ENCODE data around the gene ISM1.

Gene ISM1

GRCh38 chr20:13284830-13285229, 63.8 kb downstream of the ISM1 start:
- in situ Hi-C loops (cut with HindIII; ENCODE audit: low sequenced_read_pairs) = no loop called here
- TF ChIP-seq CTCF (IDR thresholded peaks at IDR 0.05; ENCODE audit: low read depth, low read length) = no peak
- DNase-seq (ENCODE audit: low read depth, low spot score) = no peak
- H3K4me3 ChIP-seq (ENCODE audit: low read depth, low read length) = no peak overlapping the region

- in situ Hi-C loops (cut with HindIII; ENCODE audit: low sequenced_read_pairs) = no loop called here
- DNase-seq (ENCODE audit: low read depth, low spot score) = no peak
- no peak for TF ChIP-seq CTCF (IDR thresholded peaks at IDR 0.05; ENCODE audit: low read depth, low read length)
- H3K4me3 ChIP-seq (ENCODE audit: low read depth, low read length) = no peak overlapping the region
Measured at GRCh38 chr20:13285408-13285807, 64.3 kb downstream of the ISM1 start.

- no peak overlapping the region for H3K4me3 ChIP-seq (ENCODE audit: low read depth, low read length)
- DNase-seq (ENCODE audit: low read depth, low spot score) = no peak
- TF ChIP-seq CTCF (IDR thresholded peaks at IDR 0.05; ENCODE audit: low read depth, low read length) = no peak
- in situ Hi-C loops (cut with HindIII; ENCODE audit: low sequenced_read_pairs) = no loop called here
Measured at GRCh38 chr20:13286052-13286451, 65.0 kb downstream of the ISM1 start.

- TF ChIP-seq CTCF (IDR thresholded peaks at IDR 0.05; ENCODE audit: low read depth, low read length) = no peak
- no peak overlapping the region for H3K4me3 ChIP-seq (ENCODE audit: low read depth, low read length)
- in situ Hi-C loops (cut with HindIII; ENCODE audit: low sequenced_read_pairs) = no loop called here
- no peak for DNase-seq (ENCODE audit: low read depth, low spot score)
Measured at GRCh38 chr20:13286607-13287006, 65.5 kb downstream of the ISM1 start.

GRCh38 chr20:13288357-13288756, 67.3 kb downstream of the ISM1 start:
- no peak for TF ChIP-seq CTCF (IDR thresholded peaks at IDR 0.05; ENCODE audit: low read depth, low read length)
- no peak for DNase-seq (ENCODE audit: low read depth, low spot score)
- in situ Hi-C loops (cut with HindIII; ENCODE audit: low sequenced_read_pairs) = no loop called here
- H3K4me3 ChIP-seq (ENCODE audit: low read depth, low read length) = no peak overlapping the region

GRCh38 chr20:13289031-13289430, 68.0 kb downstream of the ISM1 start:
- no peak for DNase-seq (ENCODE audit: low read depth, low spot score)
- no peak overlapping the region for H3K4me3 ChIP-seq (ENCODE audit: low read depth, low read length)
- in situ Hi-C loops (cut with HindIII; ENCODE audit: low sequenced_read_pairs) = no loop called here
- TF ChIP-seq CTCF (IDR thresholded peaks at IDR 0.05; ENCODE audit: low read depth, low read length) = no peak

- TF ChIP-seq CTCF (IDR thresholded peaks at IDR 0.05; ENCODE audit: low read depth, low read length) = no peak
- no peak for DNase-seq (ENCODE audit: low read depth, low spot score)
- no peak overlapping the region for H3K4me3 ChIP-seq (ENCODE audit: low read depth, low read length)
- in situ Hi-C loops (cut with HindIII; ENCODE audit: low sequenced_read_pairs) = no loop called here
Measured at GRCh38 chr20:13290724-13291123, 69.7 kb downstream of the ISM1 start.
